NCI-H526 (cell line): ENCODE measurements around the gene PADI4.
A peak's percentile ranks its signal among the peaks of the same experiment; 100 is the strongest.

Experiments used
- DNase-seq, 2 experiments: peaks; one replicate each; lab custom pipeline; 2025; lab: John Stamatoyannopoulos, UW

Gene PADI4

GRCh38 chr1:17286646-17287045, 21.4 kb upstream of the PADI4 start:
- DNase-seq = no peak

GRCh38 chr1:17287130-17287776, 20.7 kb upstream of the PADI4 start:
- DNase-seq = no peak

GRCh38 chr1:17289721-17290120, 18.3 kb upstream of the PADI4 start:
- no peak for DNase-seq

GRCh38 chr1:17290553-17290952, 17.4 kb upstream of the PADI4 start:
- DNase-seq = no peak

- no peak for DNase-seq
Measured at GRCh38 chr1:17292299-17293160, 15.5 kb upstream of the PADI4 start.

GRCh38 chr1:17293681-17294425, 14.1 kb upstream of the PADI4 start:
- DNase-seq = no peak

GRCh38 chr1:17295292-17295691, 12.7 kb upstream of the PADI4 start:
- no peak for DNase-seq

- DNase-seq = no peak
Measured at GRCh38 chr1:17296086-17296485, 11.9 kb upstream of the PADI4 start.

- no peak for DNase-seq
Measured at GRCh38 chr1:17297991-17298390, 10.0 kb upstream of the PADI4 start.

- no peak for DNase-seq
Measured at GRCh38 chr1:17301767-17302166, 6.2 kb upstream of the PADI4 start.

GRCh38 chr1:17304151-17304825, 3.7 kb upstream of the PADI4 start:
- peak in 1 of 2 experiments; percentile 20 for DNase-seq

- DNase-seq = no peak
Measured at GRCh38 chr1:17304826-17305175, 3.2 kb upstream of the PADI4 start.

- DNase-seq = no peak
Measured at GRCh38 chr1:17305576-17306095, 2.4 kb upstream of the PADI4 start.

- no peak for DNase-seq
Measured at GRCh38 chr1:17306407-17306806, 1.6 kb upstream of the PADI4 start.

- DNase-seq = no peak
Measured at GRCh38 chr1:17306921-17307320, 1.1 kb upstream of the PADI4 start.

GRCh38 chr1:17307329-17307728, 668 bp upstream of the PADI4 start:
- DNase-seq = no peak

GRCh38 chr1:17308593-17308992, 596 bp downstream of the PADI4 start:
- no peak for DNase-seq

GRCh38 chr1:17309426-17310067, 1.6 kb downstream of the PADI4 start:
- no peak for DNase-seq

GRCh38 chr1:17310068-17310640, 2.2 kb downstream of the PADI4 start:
- DNase-seq = no peak

- DNase-seq = no peak
Measured at GRCh38 chr1:17313530-17314309, 5.7 kb downstream of the PADI4 start.
